Adrenal gland (tissue), 5 donors: ENCODE results near the gene EFCAB12.

Experiments used
- POLR2A ChIP-seq, 2 donors: fragments of 450-650 bp; IDR thresholded peaks; one replicate each; pipeline ENCODE4 v1.6.1; 2017; ENCODE audit warnings: antibody characterized with exemption in 2 of 2, mild to moderate bottlenecking in 2 of 2, moderate library complexity in 1 of 2
- TF ChIP-seq, protein P1 (sequence below), 6 experiments: fragments of 450-650 bp in 4 of 6; fragments of 200-600 bp in 2 of 6; sonication (generic) in 1 of 6; IDR thresholded peaks; 1 replicate in 5 of 6; 2 replicates in 1 of 6; pipeline versions ENCODE4 v1.5.1 to v1.8.0; 2016 to 2021; ENCODE audit warnings: antibody characterized with exemption in 6 of 6, mild to moderate bottlenecking in 2 of 6, moderate library complexity in 1 of 6
- donor health status: DM: no; HTN: no; CAD: no.

DNA sequence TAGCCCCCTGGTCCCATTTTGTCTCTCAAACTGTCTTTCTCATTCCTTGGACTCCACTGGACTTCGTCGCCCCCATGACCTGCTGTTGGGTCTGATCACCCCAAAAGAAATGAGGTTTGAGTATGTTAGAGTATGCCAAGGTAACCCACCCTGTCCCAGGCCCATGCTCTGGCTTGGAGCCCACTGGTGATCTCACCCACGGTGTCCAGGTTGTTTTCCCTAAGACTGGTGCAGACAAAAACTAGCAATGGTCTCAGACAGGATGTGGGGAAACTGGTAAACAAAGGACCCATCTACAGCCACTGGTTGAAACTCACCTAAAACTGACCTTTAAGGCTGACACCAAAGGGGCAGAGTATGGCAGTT, 38.9 kb downstream of the EFCAB12 start:
- TF ChIP-seq, protein P1, sequence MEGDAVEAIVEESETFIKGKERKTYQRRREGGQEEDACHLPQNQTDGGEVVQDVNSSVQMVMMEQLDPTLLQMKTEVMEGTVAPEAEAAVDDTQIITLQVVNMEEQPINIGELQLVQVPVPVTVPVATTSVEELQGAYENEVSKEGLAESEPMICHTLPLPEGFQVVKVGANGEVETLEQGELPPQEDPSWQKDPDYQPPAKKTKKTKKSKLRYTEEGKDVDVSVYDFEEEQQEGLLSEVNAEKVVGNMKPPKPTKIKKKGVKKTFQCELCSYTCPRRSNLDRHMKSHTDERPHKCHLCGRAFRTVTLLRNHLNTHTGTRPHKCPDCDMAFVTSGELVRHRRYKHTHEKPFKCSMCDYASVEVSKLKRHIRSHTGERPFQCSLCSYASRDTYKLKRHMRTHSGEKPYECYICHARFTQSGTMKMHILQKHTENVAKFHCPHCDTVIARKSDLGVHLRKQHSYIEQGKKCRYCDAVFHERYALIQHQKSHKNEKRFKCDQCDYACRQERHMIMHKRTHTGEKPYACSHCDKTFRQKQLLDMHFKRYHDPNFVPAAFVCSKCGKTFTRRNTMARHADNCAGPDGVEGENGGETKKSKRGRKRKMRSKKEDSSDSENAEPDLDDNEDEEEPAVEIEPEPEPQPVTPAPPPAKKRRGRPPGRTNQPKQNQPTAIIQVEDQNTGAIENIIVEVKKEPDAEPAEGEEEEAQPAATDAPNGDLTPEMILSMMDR (IDR thresholded peaks at IDR 0.05): no peak
- no peak for TF ChIP-seq POLR2A (IDR thresholded peaks at IDR 0.05)
